HEK293 (cell line): ENCODE measurements around the gene HLA-A.

Experiments used
- CTCF ChIA-PET: fragments of 350-600 bp; formaldehyde crosslinking; extraction: SDS; loops from one replicate; lab custom pipeline; 2021; ENCODE audit warnings: antibody characterized with exemption; lab: Yijun Ruan, JAX
- POLR2A ChIA-PET: fragments of 300-600 bp; formaldehyde crosslinking; extraction: SDS; loops from one replicate; lab custom pipeline; 2020; ENCODE audit warnings: antibody characterized with exemption, inconsistent platforms; lab: Yijun Ruan, JAX
- H3K27ac ChIP-seq: fragments of 200-500 bp; sonication (Bioruptor generic); 2 replicates; pipeline ENCODE4 v1.5.1; 2014; ENCODE audit warnings: low read depth, low read length, control low read depth, inconsistent platforms; ENCODE audit errors: extremely low read depth
- H3K36me3 ChIP-seq, 2 experiments: fragments of 200-500 bp in 1 of 2; sonication (Bioruptor generic) in 1 of 2; 1 replicate in 1 of 2; 2 replicates in 1 of 2; pipeline ENCODE4 v1.5.1; 2014 to 2017; ENCODE audit warnings: inconsistent platforms in 2 of 2, low read length in 2 of 2; ENCODE audit not compliant: control insufficient read depth in 2 of 2, insufficient read depth in 1 of 2
- H3K4me1 ChIP-seq: fragments of 200-500 bp; sonication (Bioruptor generic); 2 replicates; pipeline ENCODE4 v1.5.1; 2014; ENCODE audit warnings: mild to moderate bottlenecking, low read length, inconsistent platforms; ENCODE audit not compliant: control insufficient read depth, insufficient read depth
- H3K4me3 ChIP-seq: 2 replicates; pipeline ENCODE4 v1.5.1; 2011; ENCODE audit warnings: low read depth, mild to moderate bottlenecking, control low read depth, low read length, moderate library complexity
- H3K9me3 ChIP-seq: fragments of 200-500 bp; sonication (Bioruptor generic); 2 replicates; pipeline ENCODE4 v1.5.1; 2014; ENCODE audit warnings: low read depth, low read length, inconsistent platforms; ENCODE audit not compliant: control insufficient read depth, insufficient read depth
- HOXC10 ChIP-seq: sonication (generic); formaldehyde crosslinking; IDR thresholded peaks from 2 replicates; pipeline ENCODE4 v1.8.1; 2023; ENCODE audit warnings: mild to moderate bottlenecking, missing genetic modification reagents
- HOXD13 ChIP-seq: sonication (generic); formaldehyde crosslinking; IDR thresholded peaks from 2 replicates; pipeline ENCODE4 v1.8.0; 2022; ENCODE audit warnings: missing genetic modification reagents, borderline replicate concordance
- KLF8 ChIP-seq: fragments of 450-650 bp; formaldehyde crosslinking; IDR thresholded peaks from 2 replicates; pipeline ENCODE4 v1.5.1; 2016; ENCODE audit warnings: missing biosample characterization, missing genetic modification characterization
- MEIS1 ChIP-seq: sonication (generic); formaldehyde crosslinking; IDR thresholded peaks from 2 replicates; pipeline ENCODE4 v1.8.1; 2022; ENCODE audit warnings: missing genetic modification reagents, mild to moderate bottlenecking, borderline replicate concordance
- SETDB1 ChIP-seq: IDR thresholded peaks from one replicate; pipeline ENCODE4 v1.6.1; 2017; ENCODE audit warnings: mild to moderate bottlenecking, low read length, moderate library complexity, mixed read lengths; ENCODE audit not compliant: insufficient read length
- TCF7L2 ChIP-seq: IDR thresholded peaks from 2 replicates; pipeline ENCODE4 v1.6.1; 2011; ENCODE audit warnings: low read depth, mild to moderate bottlenecking, inconsistent platforms, low read length, moderate library complexity, borderline replicate concordance
- ZFP37 ChIP-seq: fragments of 450-650 bp; formaldehyde crosslinking; IDR thresholded peaks from 2 replicates; pipeline ENCODE4 v1.5.1; 2016; ENCODE audit warnings: missing biosample characterization, missing genetic modification characterization
- ZNF138 ChIP-seq: fragments of 450-650 bp; formaldehyde crosslinking; IDR thresholded peaks from 2 replicates; pipeline ENCODE4 v1.5.1; 2016; ENCODE audit warnings: missing biosample characterization, missing genetic modification characterization, borderline replicate concordance
- ZNF174 ChIP-seq: fragments of 450-650 bp; formaldehyde crosslinking; IDR thresholded peaks from 2 replicates; pipeline ENCODE4 v1.5.0; 2017; ENCODE audit warnings: missing biosample characterization, mild to moderate bottlenecking, missing genetic modification characterization
- ZNF214 ChIP-seq: fragments of 450-650 bp; formaldehyde crosslinking; IDR thresholded peaks from 2 replicates; pipeline ENCODE4 v1.5.1; 2017; ENCODE audit warnings: missing biosample characterization, mild to moderate bottlenecking, missing genetic modification characterization, borderline replicate concordance
- ZNF292 ChIP-seq: fragments of 450-650 bp; formaldehyde crosslinking; IDR thresholded peaks from 2 replicates; pipeline ENCODE4 v1.5.1; 2016; ENCODE audit warnings: low read depth, missing biosample characterization, missing genetic modification characterization, borderline replicate concordance
- ZNF623 ChIP-seq: fragments of 450-650 bp; formaldehyde crosslinking; IDR thresholded peaks from 2 replicates; pipeline ENCODE4 v1.5.1; 2016; ENCODE audit warnings: missing biosample characterization, missing genetic modification characterization
- ZNF776 ChIP-seq: fragments of 450-650 bp; formaldehyde crosslinking; IDR thresholded peaks from 2 replicates; pipeline ENCODE4 v1.5.0; 2017; ENCODE audit warnings: missing biosample characterization, missing genetic modification characterization, borderline replicate concordance
- TF ChIP-seq, protein P1 (sequence below): fragments of 450-650 bp; formaldehyde crosslinking; IDR thresholded peaks from 2 replicates; pipeline ENCODE4 v1.5.1; 2016; ENCODE audit warnings: missing biosample characterization, missing genetic modification characterization
- TF ChIP-seq, protein P2 (sequence below): fragments of 450-650 bp; formaldehyde crosslinking; IDR thresholded peaks from 2 replicates; pipeline ENCODE4 v1.5.1; 2016; ENCODE audit warnings: missing biosample characterization, missing genetic modification characterization
- TF ChIP-seq, protein P3 (sequence below): fragments of 450-650 bp; formaldehyde crosslinking; IDR thresholded peaks from 2 replicates; pipeline ENCODE4 v1.5.1; 2016; ENCODE audit warnings: missing biosample characterization, missing genetic modification characterization
- TF ChIP-seq, protein P4 (sequence below): fragments of 450-650 bp; formaldehyde crosslinking; IDR thresholded peaks from 2 replicates; pipeline ENCODE4 v1.5.1; 2016; ENCODE audit warnings: missing biosample characterization, missing genetic modification characterization
- TF ChIP-seq, protein P5 (sequence below): fragments of 450-650 bp; formaldehyde crosslinking; IDR thresholded peaks from 2 replicates; pipeline ENCODE4 v1.5.1; 2017; ENCODE audit warnings: missing biosample characterization, missing genetic modification characterization

Gene HLA-A

DNA sequence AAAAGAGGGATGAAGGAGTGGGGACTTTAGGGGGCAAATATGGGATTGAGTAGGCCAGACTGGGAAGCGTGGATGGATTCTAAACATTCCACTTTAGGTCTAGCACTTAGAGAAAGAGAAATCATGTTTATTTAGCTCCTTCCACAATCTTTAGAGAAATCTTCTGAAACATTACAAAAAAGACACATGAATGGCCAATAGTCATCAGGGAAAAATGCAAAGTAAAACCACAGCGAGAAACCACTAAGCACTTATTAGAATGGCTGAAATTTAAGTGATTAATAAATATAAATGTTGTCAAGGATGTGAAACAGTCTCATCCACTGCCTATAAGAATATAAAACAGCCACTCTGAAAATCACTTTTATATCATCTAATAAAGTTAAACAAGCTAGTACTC, 46.9 kb downstream of the HLA-A start:
- CTCF ChIA-PET, result interaction anchor here (1.2 to 1.7 kb wide), 3 partner anchors 24 to 287 kb away, joined by 3 to 6 read pairs (median 4); no protein-coding TSS in a partner anchor
- POLR2A ChIA-PET, result no interaction called here
- Histone ChIP-seq H3K9me3 (no peaks in the 10 kb centered on the region), H3K4me1 (no peaks in the 10 kb centered on the region), H3K36me3 (no peaks in the 10 kb centered on the region), H3K4me3 (no peak overlapping the region), H3K27ac (no peak overlapping the region)
- no peak for TF ChIP-seq SETDB1
- no peak for TF ChIP-seq HOXD13
- TF ChIP-seq ZNF776 (tag by site-specific recombination), result no peak
- TF ChIP-seq, protein P1, sequence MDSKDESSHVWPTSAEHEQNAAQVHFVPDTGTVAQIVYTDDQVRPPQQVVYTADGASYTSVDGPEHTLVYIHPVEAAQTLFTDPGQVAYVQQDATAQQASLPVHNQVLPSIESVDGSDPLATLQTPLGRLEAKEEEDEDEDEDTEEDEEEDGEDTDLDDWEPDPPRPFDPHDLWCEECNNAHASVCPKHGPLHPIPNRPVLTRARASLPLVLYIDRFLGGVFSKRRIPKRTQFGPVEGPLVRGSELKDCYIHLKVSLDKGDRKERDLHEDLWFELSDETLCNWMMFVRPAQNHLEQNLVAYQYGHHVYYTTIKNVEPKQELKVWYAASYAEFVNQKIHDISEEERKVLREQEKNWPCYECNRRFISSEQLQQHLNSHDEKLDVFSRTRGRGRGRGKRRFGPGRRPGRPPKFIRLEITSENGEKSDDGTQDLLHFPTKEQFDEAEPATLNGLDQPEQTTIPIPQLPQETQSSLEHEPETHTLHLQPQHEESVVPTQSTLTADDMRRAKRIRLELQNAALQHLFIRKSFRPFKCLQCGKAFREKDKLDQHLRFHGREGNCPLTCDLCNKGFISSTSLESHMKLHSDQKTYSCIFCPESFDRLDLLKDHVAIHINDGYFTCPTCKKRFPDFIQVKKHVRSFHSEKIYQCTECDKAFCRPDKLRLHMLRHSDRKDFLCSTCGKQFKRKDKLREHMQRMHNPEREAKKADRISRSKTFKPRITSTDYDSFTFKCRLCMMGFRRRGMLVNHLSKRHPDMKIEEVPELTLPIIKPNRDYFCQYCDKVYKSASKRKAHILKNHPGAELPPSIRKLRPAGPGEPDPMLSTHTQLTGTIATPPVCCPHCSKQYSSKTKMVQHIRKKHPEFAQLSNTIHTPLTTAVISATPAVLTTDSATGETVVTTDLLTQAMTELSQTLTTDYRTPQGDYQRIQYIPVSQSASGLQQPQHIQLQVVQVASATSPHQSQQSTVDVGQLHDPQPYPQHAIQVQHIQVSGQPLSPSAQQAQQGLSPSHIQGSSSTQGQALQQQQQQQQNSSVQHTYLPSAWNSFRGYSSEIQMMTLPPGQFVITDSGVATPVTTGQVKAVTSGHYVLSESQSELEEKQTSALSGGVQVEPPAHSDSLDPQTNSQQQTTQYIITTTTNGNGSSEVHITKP, result no peak
- TF ChIP-seq ZNF174 (tag by site-specific recombination), result no peak
- TF ChIP-seq, protein P2, sequence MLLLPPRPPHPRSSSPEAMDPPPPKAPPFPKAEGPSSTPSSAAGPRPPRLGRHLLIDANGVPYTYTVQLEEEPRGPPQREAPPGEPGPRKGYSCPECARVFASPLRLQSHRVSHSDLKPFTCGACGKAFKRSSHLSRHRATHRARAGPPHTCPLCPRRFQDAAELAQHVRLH (tag by site-specific recombination), result no peak

DNA sequence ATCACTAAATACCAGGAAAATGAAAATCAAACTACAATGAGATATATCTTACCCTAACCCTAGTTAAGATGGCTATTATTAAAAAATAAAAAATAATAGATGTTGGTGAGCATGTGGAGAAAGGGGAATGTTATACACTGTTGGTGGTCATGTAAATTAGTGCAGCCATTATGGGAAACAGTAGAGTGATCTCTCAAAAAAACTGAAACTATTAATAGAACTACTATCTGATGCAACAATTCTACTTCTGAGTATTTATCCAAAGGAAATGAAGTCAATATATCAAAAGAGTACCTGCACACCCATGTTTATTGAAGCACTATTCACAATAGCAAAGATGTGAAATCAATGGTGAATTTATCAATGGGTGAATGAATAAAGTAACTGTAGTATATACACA, 48.6 kb downstream of the HLA-A start:
- no peak overlapping the region for H3K27ac ChIP-seq
- ChIA-PET CTCF (interaction anchor here (0.8 to 1.0 kb wide), 2 partner anchors 143 to 157 kb away, joined by 3 to 4 read pairs; no protein-coding TSS in a partner anchor), POLR2A (no interaction called here)
- 0 out of 2 replicates have a peak, but pooled peaks cover 3% of the 10 kb centered on the region for H3K4me1 ChIP-seq
- TF ChIP-seq KLF8 (no peak), ZNF623 (tag by site-specific recombination) (no peak), MEIS1 (CRISPR knock-in tag) (no peak), HOXC10 (CRISPR knock-in tag) (no peak), ZNF138 (no peak), TCF7L2 (no peak), ZFP37 (no peak), ZNF776 (tag by site-specific recombination) (no peak), ZNF292 (no peak), ZNF214 (tag by site-specific recombination) (no peak)
- TF ChIP-seq, protein P3, sequence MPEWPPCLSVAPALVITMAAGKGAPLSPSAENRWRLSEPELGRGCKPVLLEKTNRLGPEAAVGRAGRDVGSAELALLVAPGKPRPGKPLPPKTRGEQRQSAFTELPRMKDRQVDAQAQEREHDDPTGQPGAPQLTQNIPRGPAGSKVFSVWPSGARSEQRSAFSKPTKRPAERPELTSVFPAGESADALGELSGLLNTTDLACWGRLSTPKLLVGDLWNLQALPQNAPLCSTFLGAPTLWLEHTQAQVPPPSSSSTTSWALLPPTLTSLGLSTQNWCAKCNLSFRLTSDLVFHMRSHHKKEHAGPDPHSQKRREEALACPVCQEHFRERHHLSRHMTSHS, result no peak
- TF ChIP-seq, protein P4, sequence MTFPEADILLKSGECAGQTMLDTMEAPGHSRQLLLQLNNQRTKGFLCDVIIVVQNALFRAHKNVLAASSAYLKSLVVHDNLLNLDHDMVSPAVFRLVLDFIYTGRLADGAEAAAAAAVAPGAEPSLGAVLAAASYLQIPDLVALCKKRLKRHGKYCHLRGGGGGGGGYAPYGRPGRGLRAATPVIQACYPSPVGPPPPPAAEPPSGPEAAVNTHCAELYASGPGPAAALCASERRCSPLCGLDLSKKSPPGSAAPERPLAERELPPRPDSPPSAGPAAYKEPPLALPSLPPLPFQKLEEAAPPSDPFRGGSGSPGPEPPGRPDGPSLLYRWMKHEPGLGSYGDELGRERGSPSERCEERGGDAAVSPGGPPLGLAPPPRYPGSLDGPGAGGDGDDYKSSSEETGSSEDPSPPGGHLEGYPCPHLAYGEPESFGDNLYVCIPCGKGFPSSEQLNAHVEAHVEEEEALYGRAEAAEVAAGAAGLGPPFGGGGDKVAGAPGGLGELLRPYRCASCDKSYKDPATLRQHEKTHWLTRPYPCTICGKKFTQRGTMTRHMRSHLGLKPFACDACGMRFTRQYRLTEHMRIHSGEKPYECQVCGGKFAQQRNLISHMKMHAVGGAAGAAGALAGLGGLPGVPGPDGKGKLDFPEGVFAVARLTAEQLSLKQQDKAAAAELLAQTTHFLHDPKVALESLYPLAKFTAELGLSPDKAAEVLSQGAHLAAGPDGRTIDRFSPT (tag by site-specific recombination), result no peak
- TF ChIP-seq, protein P5, sequence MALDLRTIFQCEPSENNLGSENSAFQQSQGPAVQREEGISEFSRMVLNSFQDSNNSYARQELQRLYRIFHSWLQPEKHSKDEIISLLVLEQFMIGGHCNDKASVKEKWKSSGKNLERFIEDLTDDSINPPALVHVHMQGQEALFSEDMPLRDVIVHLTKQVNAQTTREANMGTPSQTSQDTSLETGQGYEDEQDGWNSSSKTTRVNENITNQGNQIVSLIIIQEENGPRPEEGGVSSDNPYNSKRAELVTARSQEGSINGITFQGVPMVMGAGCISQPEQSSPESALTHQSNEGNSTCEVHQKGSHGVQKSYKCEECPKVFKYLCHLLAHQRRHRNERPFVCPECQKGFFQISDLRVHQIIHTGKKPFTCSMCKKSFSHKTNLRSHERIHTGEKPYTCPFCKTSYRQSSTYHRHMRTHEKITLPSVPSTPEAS (tag by site-specific recombination), result no peak
- H3K4me3 ChIP-seq, result no peak overlapping the region
- no peaks in the 10 kb centered on the region for H3K36me3 ChIP-seq
- no peaks in the 10 kb centered on the region for H3K9me3 ChIP-seq
